GM19193 (cell line): ENCODE results near the gene SNRNP70.

Experiments used
- POLR2A ChIP-seq: IDR thresholded peaks from 4 replicates; pipeline ENCODE4 v1.6.1; 2011; ENCODE audit not compliant: insufficient read depth, insufficient read length; ENCODE audit errors: extremely low read depth

Gene SNRNP70

DNA sequence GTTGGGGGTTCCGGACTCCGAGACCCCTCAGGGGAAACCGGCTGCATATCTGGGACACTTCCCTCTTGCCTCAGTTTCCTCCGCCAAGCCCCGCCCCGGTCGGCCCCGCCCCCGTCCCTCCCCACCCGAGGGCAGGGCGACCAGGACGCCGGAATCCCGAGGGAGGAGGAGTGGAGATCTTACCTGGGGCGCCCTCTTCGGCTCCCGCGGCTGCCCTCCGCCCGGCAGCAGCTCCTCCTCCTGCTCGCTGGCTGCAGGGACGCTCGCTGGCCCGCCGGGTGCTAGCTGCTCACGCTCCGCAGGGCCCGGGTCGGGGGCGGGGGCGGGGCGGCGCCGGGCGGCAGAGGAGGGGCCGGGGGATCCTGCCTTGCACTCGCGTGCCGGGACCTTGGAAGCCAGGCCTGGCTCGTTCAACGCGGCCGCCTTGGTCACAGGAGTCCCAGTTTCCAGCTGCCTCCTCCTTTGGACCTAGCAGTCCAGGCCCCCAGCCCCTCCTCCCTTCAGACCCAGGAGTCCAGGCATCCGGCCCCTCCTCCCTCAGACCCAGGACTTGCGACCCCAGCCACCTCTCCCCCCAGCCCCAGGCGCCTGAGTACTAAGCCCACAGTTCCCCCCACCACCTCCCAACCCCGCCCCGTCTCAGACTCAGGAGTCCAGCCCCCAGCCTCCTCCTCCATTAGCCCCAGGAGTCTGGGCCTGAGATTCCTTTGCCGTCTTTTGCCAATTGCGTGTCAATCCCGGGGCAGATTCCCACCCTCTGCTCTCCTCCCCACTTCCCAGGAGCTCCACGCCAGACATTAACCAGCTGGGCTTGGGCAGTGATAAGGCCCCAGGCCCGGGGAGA lies 20.3 kb upstream of the SNRNP70 start, which contains the start of gene NTF4:
Gene NTF4 (minus strand): TSS at position 51 of the 844 bp plus-strand sequence. CDS start 2,821 bp downstream, outside the sequence.
- TF ChIP-seq POLR2A = no peak

GRCh38 chr19:49065905-49066512 lies 19.2 kb upstream of the SNRNP70 start:
- TF ChIP-seq POLR2A = no peak

DNA sequence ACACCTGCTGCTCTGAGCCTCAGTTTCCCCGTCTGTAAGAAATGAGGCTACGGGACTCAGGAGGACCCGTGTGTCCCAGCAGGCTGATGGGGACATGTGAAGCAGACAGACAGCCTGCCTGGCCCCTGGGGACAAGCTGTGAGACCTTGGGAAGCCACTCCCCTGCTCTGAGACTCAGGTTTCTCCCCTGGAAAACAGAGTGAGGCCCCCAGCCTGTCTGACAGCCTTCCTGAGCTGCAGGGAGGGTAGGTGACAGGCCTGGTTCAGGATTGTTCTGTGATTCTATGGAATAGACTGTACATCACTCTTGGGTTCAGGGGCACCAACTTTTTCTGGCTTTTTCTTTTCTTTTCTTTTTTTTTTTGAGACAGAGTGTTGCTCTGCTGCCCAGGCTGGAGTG lies 17.7 kb upstream of the SNRNP70 start:
- TF ChIP-seq POLR2A = no peak

- no peak for TF ChIP-seq POLR2A
These were observed 16.2 kb upstream of the SNRNP70 start for GRCh38 chr19:49069026-49069425.

DNA sequence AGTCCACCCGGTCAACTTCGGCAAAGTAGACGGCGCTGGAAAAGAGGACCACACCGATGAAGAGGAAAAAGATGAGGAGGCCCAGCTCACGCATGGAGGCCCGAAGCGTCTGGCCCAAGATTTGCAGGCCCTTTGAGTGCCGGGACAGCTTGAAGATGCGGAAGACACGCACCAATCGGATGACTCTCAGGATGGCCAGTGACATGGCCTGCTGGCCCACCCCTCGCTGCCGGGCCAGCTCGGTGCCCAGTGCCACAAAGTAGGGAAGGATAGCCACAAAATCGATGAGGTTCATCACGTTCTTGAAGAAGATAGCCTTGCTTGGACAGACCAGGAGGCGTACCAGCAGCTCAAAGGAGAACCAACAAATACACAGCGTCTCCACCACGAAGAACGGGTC lies 14.8 kb upstream of the SNRNP70 start:
- TF ChIP-seq POLR2A = no peak

DNA sequence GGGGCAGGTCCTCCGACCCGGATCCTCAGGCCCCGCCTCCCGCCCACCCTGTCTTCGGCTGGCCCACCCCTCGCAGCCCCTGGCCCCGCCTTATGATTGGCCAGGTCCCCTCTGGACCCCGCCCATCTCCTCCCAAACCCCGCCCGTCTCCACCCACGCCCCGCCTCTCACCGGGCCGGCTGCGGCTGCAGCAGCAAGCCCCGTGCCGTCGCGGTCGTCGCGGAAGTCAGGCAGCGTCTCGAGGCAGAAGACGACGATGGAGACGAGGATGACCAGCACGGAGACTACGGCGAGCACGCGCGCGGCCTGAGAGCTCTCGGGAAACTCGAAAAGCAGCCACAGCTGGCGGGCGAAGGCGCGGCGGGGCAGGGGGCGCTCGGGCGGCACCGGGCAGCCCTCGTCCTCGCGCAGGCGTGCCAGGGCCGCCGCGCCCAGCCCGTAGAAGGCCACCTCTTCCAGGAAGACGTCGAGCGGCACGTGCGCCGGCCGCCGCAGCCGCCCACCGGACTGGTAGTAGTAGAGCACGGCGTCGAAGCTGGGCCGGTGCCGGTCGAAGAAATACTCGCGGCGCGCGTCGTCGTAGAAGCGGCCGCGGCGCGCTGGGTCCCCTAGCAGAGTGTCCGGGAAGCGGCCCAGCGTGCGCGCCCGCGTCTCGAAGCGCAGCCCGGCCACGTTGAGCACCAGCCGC lies 13.2 kb upstream of the SNRNP70 start:
- no peak for TF ChIP-seq POLR2A

- TF ChIP-seq POLR2A = no peak
These were observed 11.5 kb upstream of the SNRNP70 start for GRCh38 chr19:49073514-49074378.

DNA sequence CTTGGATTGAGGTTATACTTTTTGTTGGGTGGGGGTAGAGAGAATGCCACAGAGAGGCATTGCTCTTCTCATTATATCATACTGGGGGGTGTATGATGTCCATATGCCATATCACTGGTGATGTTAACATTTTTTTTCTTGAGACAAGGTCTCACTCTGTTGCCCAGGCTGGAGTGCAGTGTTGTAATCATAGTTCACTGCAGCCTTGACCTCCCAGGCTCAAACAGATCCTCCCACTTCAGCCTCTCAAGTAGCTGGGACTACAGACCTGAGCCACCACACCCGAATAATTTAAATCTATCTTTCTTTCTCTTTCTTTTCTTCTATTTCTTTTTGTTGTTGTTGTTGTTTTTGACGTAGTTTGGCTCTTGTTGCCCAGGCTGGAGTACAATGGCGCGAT lies 4.9 kb upstream of the SNRNP70 start:
- no peak for TF ChIP-seq POLR2A

- no peak for TF ChIP-seq POLR2A
These were observed 4.0 kb upstream of the SNRNP70 start for GRCh38 chr19:49081273-49081672.

DNA sequence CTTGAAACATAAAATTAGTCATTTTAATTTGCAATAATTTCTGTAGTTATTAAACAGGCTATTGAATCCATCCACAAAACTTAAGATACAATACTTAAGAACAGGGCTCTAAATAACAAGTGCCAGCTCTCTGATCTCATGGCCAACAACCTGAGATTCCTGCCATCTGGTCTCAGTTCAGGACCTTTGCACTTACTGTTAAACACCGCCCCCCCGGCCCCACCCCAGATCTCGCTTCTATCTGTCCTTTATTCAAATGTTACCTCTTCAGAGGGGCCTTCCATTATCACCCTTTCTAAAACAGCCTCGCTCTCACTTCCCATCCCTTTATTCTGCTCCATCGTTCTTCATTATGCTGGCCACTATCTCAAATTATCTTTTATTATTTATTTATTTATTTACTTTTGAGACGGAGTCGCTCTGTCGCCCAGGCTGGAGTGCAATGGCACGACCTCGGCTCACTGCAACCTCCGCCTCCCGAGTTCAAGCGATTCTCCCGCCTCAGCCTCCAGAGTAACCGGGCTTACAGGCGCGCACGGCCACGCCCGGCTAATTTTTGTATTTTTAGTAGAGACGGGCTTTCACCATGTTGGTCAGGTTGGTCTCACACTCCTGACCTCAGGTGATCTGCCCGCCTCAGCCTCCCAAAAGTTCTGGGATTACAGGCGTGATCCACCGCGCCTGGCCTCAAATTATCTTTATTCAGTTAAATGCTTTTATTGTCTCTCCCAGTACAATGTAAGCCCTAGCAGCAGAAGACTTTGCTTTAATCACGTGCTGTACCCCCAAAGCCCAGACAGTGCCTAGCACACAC lies 838 bp upstream of the SNRNP70 start:
- TF ChIP-seq POLR2A = no peak

- TF ChIP-seq POLR2A = no peak
These were observed 599 bp downstream of the SNRNP70 start for GRCh38 chr19:49085868-49086232.

DNA sequence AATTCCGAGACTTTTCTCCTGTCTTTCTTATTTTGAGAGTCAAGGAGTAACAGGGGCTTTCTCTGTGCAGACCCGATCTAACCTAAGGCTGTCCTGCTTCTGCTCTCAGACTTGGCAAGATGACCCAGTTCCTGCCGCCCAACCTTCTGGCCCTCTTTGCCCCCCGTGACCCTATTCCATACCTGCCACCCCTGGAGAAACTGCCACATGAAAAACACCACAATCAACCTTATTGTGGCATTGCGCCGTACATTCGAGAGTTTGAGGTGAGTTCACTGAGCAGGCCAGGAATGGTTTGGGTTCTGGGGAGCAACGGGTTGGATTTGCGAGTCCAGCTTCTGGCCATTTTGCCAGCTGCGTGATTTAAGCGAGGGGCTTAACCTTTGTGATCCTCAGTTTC lies 1.0 kb downstream of the SNRNP70 start:
- TF ChIP-seq POLR2A = no peak

- TF ChIP-seq POLR2A = no peak
These were observed 6.3 kb downstream of the SNRNP70 start for GRCh38 chr19:49091391-49092038.
